Measurements from ENCODE around the gene SSBP1.
A peak's percentile ranks its signal among the peaks of the same experiment; 100 is the strongest.
"Not testable (repeated sequence)": the region's sequence is repeated elsewhere in the genome, so short reads cannot be mapped to it uniquely, and the experiment has no call there.

The SSBP1 gene, protein sequence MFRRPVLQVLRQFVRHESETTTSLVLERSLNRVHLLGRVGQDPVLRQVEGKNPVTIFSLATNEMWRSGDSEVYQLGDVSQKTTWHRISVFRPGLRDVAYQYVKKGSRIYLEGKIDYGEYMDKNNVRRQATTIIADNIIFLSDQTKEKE

GRCh38 chr7:141737836-141738591, at the start of gene SSBP1:
Gene SSBP1, plus strand, starts transcription at chr7:141738358. Its CDS starts 809 bp downstream, at chr7:141739167.
- TF ChIP-seq, protein P1, sequence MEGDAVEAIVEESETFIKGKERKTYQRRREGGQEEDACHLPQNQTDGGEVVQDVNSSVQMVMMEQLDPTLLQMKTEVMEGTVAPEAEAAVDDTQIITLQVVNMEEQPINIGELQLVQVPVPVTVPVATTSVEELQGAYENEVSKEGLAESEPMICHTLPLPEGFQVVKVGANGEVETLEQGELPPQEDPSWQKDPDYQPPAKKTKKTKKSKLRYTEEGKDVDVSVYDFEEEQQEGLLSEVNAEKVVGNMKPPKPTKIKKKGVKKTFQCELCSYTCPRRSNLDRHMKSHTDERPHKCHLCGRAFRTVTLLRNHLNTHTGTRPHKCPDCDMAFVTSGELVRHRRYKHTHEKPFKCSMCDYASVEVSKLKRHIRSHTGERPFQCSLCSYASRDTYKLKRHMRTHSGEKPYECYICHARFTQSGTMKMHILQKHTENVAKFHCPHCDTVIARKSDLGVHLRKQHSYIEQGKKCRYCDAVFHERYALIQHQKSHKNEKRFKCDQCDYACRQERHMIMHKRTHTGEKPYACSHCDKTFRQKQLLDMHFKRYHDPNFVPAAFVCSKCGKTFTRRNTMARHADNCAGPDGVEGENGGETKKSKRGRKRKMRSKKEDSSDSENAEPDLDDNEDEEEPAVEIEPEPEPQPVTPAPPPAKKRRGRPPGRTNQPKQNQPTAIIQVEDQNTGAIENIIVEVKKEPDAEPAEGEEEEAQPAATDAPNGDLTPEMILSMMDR (IDR thresholded peaks at IDR 0.05; ENCODE audit: insufficient read depth, low read depth, low read length, missing control alignments) = peak; percentile 81
- peak; percentile 98 for DNase-seq (ENCODE audit: low read depth)
- peak within 1 kb of the TSS; percentile 89 for H3K4me3 ChIP-seq (ENCODE audit: low read length)

GRCh38 chr7:141689072-141689825, 48.9 kb upstream of the SSBP1 start:
- not testable (repeated sequence) for DNase-seq (ENCODE audit: low read depth); H3K4me3 ChIP-seq (ENCODE audit: low read length)

DNA sequence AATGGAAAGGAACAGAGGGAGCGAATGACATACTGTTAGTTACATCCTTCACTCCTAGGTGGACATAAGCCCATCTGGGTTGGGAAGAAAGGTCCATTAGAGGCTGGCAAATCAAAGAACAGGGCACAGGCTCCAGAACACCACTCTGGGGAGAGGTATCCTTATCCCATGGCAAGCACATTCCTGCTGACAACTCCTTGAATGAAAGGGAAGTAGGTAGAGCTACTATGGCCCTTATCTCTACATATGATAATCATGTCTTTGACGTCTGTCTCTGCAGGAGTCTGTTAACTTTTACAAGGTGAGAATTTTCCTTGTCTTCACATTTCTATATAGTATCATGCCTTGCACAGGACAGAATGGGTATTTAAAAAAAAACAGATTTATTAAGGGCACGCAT, 46.6 kb upstream of the SSBP1 start:
- TF ChIP-seq, protein P1 (IDR thresholded peaks at IDR 0.05; ENCODE audit: insufficient read depth, low read depth, low read length, missing control alignments) = no peak
- no peak overlapping the region for H3K4me3 ChIP-seq (ENCODE audit: low read length)
- DNase-seq (ENCODE audit: low read depth) = no peak

DNA sequence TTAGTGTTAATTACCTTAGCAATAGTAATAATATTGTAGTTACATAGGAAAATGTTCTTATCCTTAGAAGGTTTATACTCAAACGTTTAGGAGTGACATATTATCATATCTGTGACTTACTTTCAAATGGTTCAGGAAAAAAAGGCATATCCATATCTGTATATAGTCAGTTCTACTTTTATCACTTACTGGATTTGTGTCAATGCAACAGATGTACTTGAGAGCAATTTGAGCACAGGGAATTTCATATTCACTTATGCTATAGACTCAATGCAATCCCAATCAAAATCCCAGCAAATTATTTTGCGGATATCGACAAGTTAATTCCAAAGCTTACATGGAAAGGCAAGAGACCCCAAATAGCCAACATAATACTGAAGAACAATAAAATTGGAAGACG, 46.2 kb upstream of the SSBP1 start:
- no peak overlapping the region for H3K4me3 ChIP-seq (ENCODE audit: low read length)
- TF ChIP-seq, protein P1 (IDR thresholded peaks at IDR 0.05; ENCODE audit: insufficient read depth, low read depth, low read length, missing control alignments) = no peak
- no peak for DNase-seq (ENCODE audit: low read depth)

DNA sequence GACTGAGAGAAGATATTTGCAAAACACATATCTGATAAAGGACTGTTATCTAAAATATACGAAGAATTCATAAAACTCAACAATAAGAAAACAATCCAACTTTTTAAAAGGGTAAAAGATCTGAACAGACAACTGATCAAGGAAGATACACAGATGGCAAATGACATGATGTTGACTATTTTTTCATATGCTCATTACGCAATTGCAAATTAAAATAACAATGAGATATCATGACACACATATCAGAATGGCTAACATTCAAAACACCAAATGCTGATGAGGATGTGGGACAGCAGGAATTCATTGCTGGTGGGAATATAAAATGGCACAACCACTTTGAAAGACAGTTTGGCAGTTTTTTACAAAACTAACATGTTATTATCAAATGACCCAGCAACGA, 45.1 kb upstream of the SSBP1 start:
- DNase-seq (ENCODE audit: low read depth) = peak; percentile 24
- TF ChIP-seq, protein P1 (IDR thresholded peaks at IDR 0.05; ENCODE audit: insufficient read depth, low read depth, low read length, missing control alignments) = no peak
- H3K4me3 ChIP-seq (ENCODE audit: low read length) = no peak overlapping the region

- peak; percentile 45 for DNase-seq (ENCODE audit: low read depth)
- no peak overlapping the region for H3K4me3 ChIP-seq (ENCODE audit: low read length)
- TF ChIP-seq, protein P1 (IDR thresholded peaks at IDR 0.05; ENCODE audit: insufficient read depth, low read depth, low read length, missing control alignments) = no peak
Observed at GRCh38 chr7:141695803-141696289, 42.3 kb upstream of the SSBP1 start.

GRCh38 chr7:141696348-141696747, 41.8 kb upstream of the SSBP1 start:
- no peak for DNase-seq (ENCODE audit: low read depth)
- H3K4me3 ChIP-seq (ENCODE audit: low read length) = no peak overlapping the region
- TF ChIP-seq, protein P1 (IDR thresholded peaks at IDR 0.05; ENCODE audit: insufficient read depth, low read depth, low read length, missing control alignments) = no peak

Measured in epithelial cell of esophagus (primary cell).